ENCODE data around the gene SNAP91. TPM values are rescaled to one million over a fixed set of nuclear protein-coding genes. Genes with fewer than 3 reads are reported as not detected.

The SNAP91 gene
- total RNA-seq, 1 donor from 2014 or later, result 2.6 TPM

- H3K4me1 ChIP-seq, result no peaks in the 10 kb centered on the region
- no peak overlapping the region for H3K27ac ChIP-seq (replicated peaks)
- TF ChIP-seq CTCF (IDR thresholded peaks at IDR 0.05; ENCODE audit: borderline replicate concordance), result no peak
- peaks cover 3% of the 10 kb centered on the region for H3K9me3 ChIP-seq (replicated peaks)
- intact Hi-C loops (cut with micrococcal nuclease), result no loop called here
- no peak for DNase-seq
- no peaks in the 10 kb centered on the region for H3K36me3 ChIP-seq
- peaks cover 10% of the 10 kb centered on the region for H3K27me3 ChIP-seq (ENCODE audit: low read depth)
- no peak overlapping the region for H3K4me3 ChIP-seq
Measured at GRCh38 chr6:83536647-83537589, 172.0 kb downstream of the SNAP91 start.

GRCh38 chr6:83536034-83536646, 172.8 kb downstream of the SNAP91 start:
- no peak for DNase-seq

GRCh38 chr6:83518816-83519480, 190.0 kb downstream of the SNAP91 start:
- H3K9me3 ChIP-seq (replicated peaks), result no peaks in the 10 kb centered on the region
- H3K4me1 ChIP-seq, result no peaks in the 10 kb centered on the region
- no peak overlapping the region for H3K27ac ChIP-seq (replicated peaks)
- peaks cover 6% of the 10 kb centered on the region for H3K27me3 ChIP-seq (ENCODE audit: low read depth)
- H3K4me3 ChIP-seq, result no peak overlapping the region
- TF ChIP-seq CTCF (IDR thresholded peaks at IDR 0.05; ENCODE audit: borderline replicate concordance), result no peak
- H3K36me3 ChIP-seq, result no peaks in the 10 kb centered on the region
- DNase-seq, result no peak
- intact Hi-C loops (cut with micrococcal nuclease), result loop anchor here (10.0 kb wide), 1 partner anchor 454 kb away; the partner anchor contains the start of genes DOP1A and UBE3D

More at GRCh38 chr6:83536034-83536646, 172.8 kb downstream of the SNAP91 start:
- no peak overlapping the region for H3K4me3 ChIP-seq
- H3K4me1 ChIP-seq, result no peaks in the 10 kb centered on the region
- no peaks in the 10 kb centered on the region for H3K36me3 ChIP-seq
- intact Hi-C loops (cut with micrococcal nuclease), result no loop called here
- H3K9me3 ChIP-seq (replicated peaks), result peaks cover 3% of the 10 kb centered on the region
- peak; percentile 53 for TF ChIP-seq CTCF (IDR thresholded peaks at IDR 0.05; ENCODE audit: borderline replicate concordance)
- peaks cover 10% of the 10 kb centered on the region for H3K27me3 ChIP-seq (ENCODE audit: low read depth)
- no peak overlapping the region for H3K27ac ChIP-seq (replicated peaks)

- H3K36me3 ChIP-seq, result no peaks in the 10 kb centered on the region
- H3K4me3 ChIP-seq, result no peak overlapping the region
- H3K9me3 ChIP-seq (replicated peaks), result no peaks in the 10 kb centered on the region
- H3K27ac ChIP-seq (replicated peaks), result no peak overlapping the region
- DNase-seq, result no peak
- H3K27me3 ChIP-seq (ENCODE audit: low read depth), result peaks cover 6% of the 10 kb centered on the region
- intact Hi-C loops (cut with micrococcal nuclease), result loop anchor here (10.0 kb wide), 1 partner anchor 453 kb away; the partner anchor contains the start of genes DOP1A and UBE3D
- H3K4me1 ChIP-seq, result peaks cover 5% of the 10 kb centered on the region
- TF ChIP-seq CTCF (IDR thresholded peaks at IDR 0.05; ENCODE audit: borderline replicate concordance), result no peak
Measured at GRCh38 chr6:83517500-83517899, 191.4 kb downstream of the SNAP91 start.

- peak; percentile 78 for TF ChIP-seq CTCF (IDR thresholded peaks at IDR 0.05; ENCODE audit: borderline replicate concordance)
- no peak overlapping the region for H3K4me3 ChIP-seq
- no peak for DNase-seq
- H3K4me1 ChIP-seq, result peaks cover 13% of the 10 kb centered on the region
- H3K9me3 ChIP-seq (replicated peaks), result no peaks in the 10 kb centered on the region
- H3K36me3 ChIP-seq, result no peaks in the 10 kb centered on the region
- no peak overlapping the region for H3K27ac ChIP-seq (replicated peaks)
- H3K27me3 ChIP-seq (ENCODE audit: low read depth), result peaks cover 6% of the 10 kb centered on the region
- intact Hi-C loops (cut with micrococcal nuclease), result loop anchor here (2.0 to 10.0 kb wide), 3 partner anchors 98 to 450 kb away; partner anchors contain the start of genes DOP1A and UBE3D
Measured at GRCh38 chr6:83514866-83515466, 193.9 kb downstream of the SNAP91 start.
